ENCODE results near the gene NUDT5. TPM values are rescaled to one million over a fixed set of nuclear protein-coding genes. Genes with fewer than 3 reads are reported as not detected.

Gene NUDT5
- total and polyA plus RNA-seq, 2 of the 13 experiments (the other 11 are each of a cell fraction or from before 2014, with no cell fraction given) = 79.6 to 134 TPM

GRCh38 chr10:12156367-12157123, 39.1 kb downstream of the NUDT5 start (continued):
- TF ChIP-seq ZNF609 (CRISPR knock-in tag; IDR thresholded peaks at IDR 0.05; ENCODE audit: borderline replicate concordance) (no peak), SMAD3 (CRISPR knock-in tag; IDR thresholded peaks at IDR 0.05) (peak; percentile 54; the same call in 1 of the 2 replicates), PHF21A (CRISPR knock-in tag; IDR thresholded peaks at IDR 0.05) (peak; percentile 51; the same call in 1 of the 2 replicates), LCORL (IDR thresholded peaks at IDR 0.05) (no peak), LCORL (CRISPR knock-in tag; IDR thresholded peaks at IDR 0.05) (peak; percentile 42; the same call in 1 of the 2 replicates), NCOA2 (CRISPR knock-in tag; IDR thresholded peaks at IDR 0.05) (no peak), ZBTB20 (CRISPR knock-in tag; IDR thresholded peaks at IDR 0.05; ENCODE audit: borderline replicate concordance, low read depth) (peak; percentile 76; the same call in 1 of the 2 replicates), ZSCAN25 (CRISPR knock-in tag; IDR thresholded peaks at IDR 0.05) (no peak), HNF4A (CRISPR knock-in tag; IDR thresholded peaks at IDR 0.05) (peak; percentile 95), CEBPB (IDR thresholded peaks at IDR 0.05; ENCODE audit: borderline replicate concordance, low read depth, low read length) (peak; percentile 53; the same call in 1 of the 2 replicates), DDIT3 (CRISPR knock-in tag; IDR thresholded peaks at IDR 0.05) (no peak), ZNF432 (CRISPR knock-in tag; IDR thresholded peaks at IDR 0.05; ENCODE audit: borderline replicate concordance) (no peak), FOXJ3 (CRISPR knock-in tag; IDR thresholded peaks at IDR 0.05; ENCODE audit: borderline replicate concordance) (peak; percentile 49; the same call in 1 of the 2 replicates), ZBTB43 (CRISPR knock-in tag; conservative IDR thresholded peaks at IDR 0.05) (no peak), ZNF816 (CRISPR knock-in tag; IDR thresholded peaks at IDR 0.05; ENCODE audit: borderline replicate concordance) (no peak), RARG (CRISPR knock-in tag; IDR thresholded peaks at IDR 0.05; ENCODE audit: low read depth) (no peak), KMT2A (CRISPR knock-in tag; IDR thresholded peaks at IDR 0.05) (0 out of 2 replicates have a peak, but pooled peaks have one; percentile 24), ZNF775 (CRISPR knock-in tag; IDR thresholded peaks at IDR 0.05; ENCODE audit: borderline replicate concordance) (no peak), ATF5 (CRISPR knock-in tag; IDR thresholded peaks at IDR 0.05; ENCODE audit: low read depth) (no peak), ZNF749 (CRISPR knock-in tag; IDR thresholded peaks at IDR 0.05; ENCODE audit: borderline replicate concordance) (no peak), ATF1 (CRISPR knock-in tag; IDR thresholded peaks at IDR 0.05) (0 out of 2 replicates have a peak, but pooled peaks have one; percentile 25), ZNF501 (CRISPR knock-in tag; IDR thresholded peaks at IDR 0.05) (no peak), HOXA3 (CRISPR knock-in tag; IDR thresholded peaks at IDR 0.05) (no peak; the same call in 1 of the 2 replicates), RARA (CRISPR knock-in tag; IDR thresholded peaks at IDR 0.05) (0 out of 2 replicates have a peak, but pooled peaks have one; percentile 11)

Data from HepG2 (cell line).